HG03521 (cell line): ENCODE results near the gene DESI1.
"Not testable (repeated sequence)": the region's sequence is repeated elsewhere in the genome, so short reads cannot be mapped to it uniquely, and the experiment has no call there.

Experiments
- ATAC-seq: cut with Tn5 transposase; IDR thresholded peaks from one replicate; pipeline ENCODE4 v1.9.1; 2021; ENCODE audit warnings: mild to moderate bottlenecking, moderate library complexity; ENCODE audit not compliant: unreplicated experiment

Gene DESI1

DNA sequence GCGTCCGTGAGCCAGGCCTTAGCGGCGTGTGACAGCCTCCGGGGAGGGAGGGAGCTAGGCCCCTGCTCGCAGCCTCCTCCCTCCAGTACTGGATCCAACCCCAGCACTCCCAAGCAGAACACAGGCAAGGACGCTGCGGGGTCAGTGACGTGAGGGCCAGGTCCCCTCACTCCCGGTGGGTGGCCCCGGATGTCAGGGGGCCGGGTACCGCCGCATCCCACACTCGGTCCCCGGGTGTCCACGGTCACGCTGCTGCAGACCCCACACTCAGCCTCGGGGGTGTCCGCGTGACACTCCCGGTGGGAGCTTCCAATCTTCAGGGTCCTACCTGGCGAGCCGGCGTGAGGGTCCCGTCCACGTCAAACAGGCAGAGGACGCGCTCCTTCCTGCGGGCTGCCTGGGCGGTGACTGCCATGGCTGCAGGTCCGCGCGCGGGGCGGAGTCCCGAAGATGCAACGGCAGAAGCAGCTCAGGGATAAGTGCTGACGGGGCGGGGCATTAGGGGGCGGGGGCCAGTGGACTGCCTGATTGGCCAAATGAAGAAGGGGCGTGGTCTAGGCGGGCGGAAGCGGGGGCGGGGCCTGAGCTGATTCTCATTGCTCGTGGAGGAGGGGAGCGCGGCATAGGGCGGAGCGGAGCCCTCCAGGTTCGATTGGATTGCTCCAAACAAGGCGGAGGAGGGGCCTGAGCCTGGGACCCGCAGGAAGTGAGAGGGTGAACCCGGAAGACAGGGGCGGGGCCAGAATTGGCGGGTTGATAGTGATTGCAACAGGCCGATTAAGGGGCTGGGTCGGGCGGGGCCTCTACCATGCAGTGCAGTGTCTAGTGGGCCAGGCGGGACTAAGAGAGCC, 31.2 kb downstream of the DESI1 start, which contains the start of gene PMM1:
TSS of gene PMM1 (minus strand) at position 450 of the 851 bp plus-strand sequence. CDS start at position 415, 35 bp downstream.
- ATAC-seq: peak; percentile 91

DNA sequence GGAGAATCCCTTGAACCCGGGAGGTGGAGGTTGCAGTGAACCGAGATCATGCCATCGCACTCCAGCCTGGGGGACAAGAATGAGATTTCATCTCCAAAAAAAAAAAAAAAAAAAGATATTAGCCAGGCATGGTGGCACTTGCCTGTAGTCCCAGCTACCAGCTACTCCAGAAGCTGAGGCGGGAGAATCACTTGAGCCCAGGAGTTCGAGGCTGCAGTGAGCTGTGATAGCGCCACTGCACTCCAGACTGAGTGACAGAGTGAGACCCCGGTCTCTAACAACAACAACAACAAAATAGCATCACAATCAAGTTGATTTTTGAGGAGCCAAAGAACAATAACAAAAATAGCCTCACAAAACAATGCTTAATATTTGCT, 33.5 kb downstream of the DESI1 start:
- no peak for ATAC-seq

DNA sequence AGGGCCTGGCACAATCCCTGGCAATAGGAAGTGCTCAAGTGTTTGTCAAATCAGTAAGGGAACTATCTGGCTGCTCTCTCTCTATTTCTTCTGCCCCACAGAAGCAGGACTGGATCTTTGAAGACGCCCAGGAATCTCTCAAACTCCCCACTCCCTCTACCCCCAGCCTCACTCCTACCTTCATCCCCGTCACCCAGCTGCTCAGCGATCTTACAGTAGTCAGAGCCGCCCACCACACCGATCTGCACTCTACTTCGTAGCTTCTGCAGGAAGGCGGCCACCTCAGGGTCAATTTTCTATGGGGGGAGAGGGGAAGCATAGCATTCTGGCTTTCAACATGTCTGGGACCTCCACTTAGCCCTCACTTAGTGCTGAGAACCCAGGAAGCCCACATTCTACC, 34.9 kb downstream of the DESI1 start:
- no peak for ATAC-seq

DNA sequence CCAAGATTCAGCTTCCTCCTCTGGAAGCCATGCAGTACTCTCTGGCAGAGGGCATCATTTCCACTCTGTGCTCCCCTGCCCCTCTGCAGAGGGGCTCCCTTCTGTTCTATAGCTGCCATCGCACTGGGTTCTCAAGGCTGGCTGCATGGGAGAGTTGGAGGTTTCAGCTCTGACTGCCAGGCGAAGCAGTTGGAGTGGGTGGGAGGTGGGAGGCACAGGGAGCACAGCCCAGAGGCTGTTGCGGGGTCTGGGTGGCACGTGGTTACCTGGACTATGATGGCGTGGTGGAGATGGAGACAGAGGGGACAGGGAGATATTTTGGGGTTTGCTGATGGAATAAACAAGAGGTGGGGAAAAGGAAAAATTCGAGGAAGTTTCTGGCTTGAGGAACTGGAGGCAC, 36.0 kb downstream of the DESI1 start:
- no peak for ATAC-seq

GRCh38 chr22:41582694-41583093, 38.1 kb downstream of the DESI1 start:
- ATAC-seq: no peak

GRCh38 chr22:41579997-41580355, 40.9 kb downstream of the DESI1 start:
- no peak for ATAC-seq

DNA sequence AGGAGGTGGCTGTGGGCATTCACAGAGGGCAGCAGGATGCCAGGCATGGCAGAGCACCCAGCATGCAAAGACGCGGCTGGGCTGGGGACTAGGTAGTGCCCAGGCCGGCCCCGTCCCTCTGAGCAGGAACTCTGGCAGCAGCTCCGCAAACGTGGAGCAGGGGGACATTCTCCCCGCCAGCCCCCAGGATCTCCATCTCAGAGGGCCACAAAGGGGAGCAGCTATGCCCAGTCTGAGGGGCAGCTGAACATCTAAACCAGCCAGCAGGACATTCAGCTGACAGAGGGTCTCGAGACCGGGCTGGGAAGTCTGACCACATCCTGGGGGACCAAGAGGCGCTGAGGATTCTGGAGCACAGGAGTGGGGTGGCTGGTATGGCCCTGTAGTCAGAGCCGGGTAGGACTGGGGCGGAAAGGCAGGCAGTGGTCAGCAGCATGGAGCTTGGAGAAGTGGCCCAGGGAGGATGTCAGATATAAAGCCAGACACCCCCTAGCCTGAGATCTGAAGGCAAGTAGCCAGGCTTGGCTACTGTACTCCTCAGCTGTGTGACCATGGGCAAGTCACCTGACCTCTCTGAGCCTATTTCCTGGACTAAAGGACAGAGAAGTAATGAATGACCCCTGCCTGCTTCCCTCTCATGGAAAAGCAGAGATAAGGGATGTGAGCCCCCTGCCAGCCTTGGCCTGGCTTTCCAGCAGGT, 41.4 kb downstream of the DESI1 start:
- no peak for ATAC-seq

- no peak for ATAC-seq
Observed at GRCh38 chr22:41578818-41579217, 42.0 kb downstream of the DESI1 start.

DNA sequence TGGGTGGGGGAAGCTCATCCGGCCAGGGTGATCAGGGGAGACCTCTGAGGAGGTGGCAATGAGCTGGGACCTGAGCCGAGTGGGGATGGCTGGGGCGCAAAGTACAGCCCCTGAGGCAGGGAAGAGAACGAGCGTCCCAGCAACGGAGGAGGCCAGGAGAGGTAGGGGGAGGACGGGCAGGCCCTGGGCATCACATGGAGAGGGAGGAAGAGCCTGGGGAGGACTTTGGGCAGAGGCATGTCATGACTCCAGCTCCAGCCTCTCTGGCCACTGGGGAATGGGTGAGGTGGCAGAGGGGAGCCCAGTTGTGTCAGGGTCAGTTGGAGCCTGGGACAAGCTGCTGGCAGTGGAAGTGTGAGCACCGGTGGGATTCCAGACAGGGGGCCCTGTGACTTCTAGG, 42.7 kb downstream of the DESI1 start:
- ATAC-seq: no peak

- ATAC-seq: no peak
Observed at GRCh38 chr22:41576877-41577276, 44.0 kb downstream of the DESI1 start.

DNA sequence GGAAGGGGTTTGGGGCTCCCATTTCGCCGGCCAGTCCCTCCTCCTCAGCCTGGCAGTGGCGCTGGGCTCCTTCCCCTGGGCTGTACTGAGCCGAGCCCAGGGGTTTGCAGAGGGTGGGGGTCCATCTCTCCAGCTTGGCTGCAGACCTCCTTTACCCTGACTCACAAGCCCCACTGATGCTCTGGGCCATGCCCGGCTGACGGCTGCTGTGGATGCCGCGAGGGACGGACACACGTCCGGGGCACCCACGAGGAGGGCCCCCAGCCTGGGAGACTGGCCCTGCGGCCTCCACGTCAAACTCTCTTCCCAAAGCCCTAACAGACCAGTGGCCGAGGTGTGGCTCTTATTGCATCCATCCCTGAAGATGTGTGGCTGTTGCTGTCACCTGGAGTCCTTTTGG, 45.3 kb downstream of the DESI1 start:
- no peak for ATAC-seq

DNA sequence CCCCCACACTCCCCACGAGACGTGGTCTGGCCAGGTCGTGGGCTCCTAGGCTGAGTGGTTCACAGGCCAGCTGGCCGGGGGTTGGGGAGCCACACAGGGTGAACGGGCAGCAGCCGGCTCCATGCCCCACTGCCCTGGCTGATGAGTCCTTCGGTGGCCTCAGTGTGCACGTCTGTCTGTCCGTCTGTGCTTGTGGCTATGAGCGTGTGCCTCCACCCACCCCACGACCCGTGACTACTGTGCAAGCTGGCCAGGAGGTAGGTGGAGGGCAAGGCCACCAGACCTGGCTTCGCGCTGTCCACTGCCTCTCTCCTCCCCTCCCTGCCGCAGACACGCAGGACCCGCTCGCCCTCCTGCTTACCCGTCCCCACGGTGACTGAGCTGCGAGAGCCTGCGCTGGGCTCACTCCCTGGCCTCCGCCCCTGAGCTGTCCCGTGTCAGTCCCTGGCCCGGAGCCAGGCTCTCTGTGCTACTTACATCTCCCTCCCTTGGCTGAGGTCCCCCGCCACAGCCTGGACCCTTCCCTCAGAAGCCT, 45.9 kb downstream of the DESI1 start:
- no peak for ATAC-seq

DNA sequence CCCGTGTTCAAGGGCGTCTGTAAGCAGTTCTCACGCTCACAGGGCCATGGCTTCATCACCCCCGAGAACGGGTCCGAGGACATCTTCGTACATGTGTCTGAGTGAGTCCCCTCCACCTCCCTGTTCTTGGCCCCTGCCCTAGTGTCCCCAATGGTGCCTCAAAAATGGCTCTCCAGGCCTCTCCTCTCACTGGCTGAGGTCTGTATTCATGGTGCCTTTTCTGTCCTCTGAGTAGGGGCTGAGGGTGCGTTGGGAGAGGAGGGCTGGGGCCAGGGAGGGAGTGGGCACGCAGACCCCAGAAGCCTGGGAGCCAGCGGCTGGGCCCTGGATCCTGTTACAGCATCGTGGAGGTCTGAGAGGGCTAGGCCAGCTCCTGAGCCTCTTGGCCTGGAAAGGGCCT, 47.2 kb downstream of the DESI1 start:
- no peak for ATAC-seq

DNA sequence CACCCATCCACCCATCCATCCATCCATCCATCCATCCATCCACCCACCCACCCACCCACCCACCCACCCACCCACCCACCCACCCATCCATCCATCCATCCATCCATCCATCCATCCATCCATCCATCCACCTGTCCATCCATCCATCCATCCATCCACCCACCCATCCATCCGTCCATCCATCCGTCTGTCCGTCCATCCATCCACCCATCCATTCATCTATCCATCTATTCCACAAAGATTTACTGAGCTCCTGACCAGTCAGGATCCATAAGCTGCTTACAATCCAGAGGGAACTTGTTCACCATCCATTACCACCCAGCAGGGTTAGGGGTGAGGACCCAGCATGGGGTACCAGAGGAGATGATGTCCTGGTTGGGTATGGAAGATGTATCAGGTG, 48.5 kb downstream of the DESI1 start:
- ATAC-seq: not testable (repeated sequence)

- ATAC-seq: no peak
Observed at GRCh38 chr22:41571786-41572185, 49.1 kb downstream of the DESI1 start.

GRCh38 chr22:41570221-41570620, 50.6 kb downstream of the DESI1 start:
- ATAC-seq: no peak

- no peak for ATAC-seq
Observed at GRCh38 chr22:41568811-41569210, 52.0 kb downstream of the DESI1 start.

DNA sequence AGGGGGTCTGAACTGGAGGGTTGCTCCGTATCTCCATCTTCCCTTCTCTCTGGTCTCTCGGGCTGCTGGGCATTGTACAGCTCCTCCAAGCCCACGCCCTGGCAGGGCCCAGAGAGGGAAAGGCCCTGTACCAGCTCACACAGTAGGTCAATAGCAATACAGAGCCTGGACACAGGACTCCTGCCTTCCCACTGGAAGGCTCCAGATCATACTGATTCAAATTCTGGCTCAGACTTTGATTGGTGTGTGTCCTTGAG, 53.4 kb downstream of the DESI1 start:
- no peak for ATAC-seq

- ATAC-seq: no peak
Observed at GRCh38 chr22:41565403-41566054, 55.3 kb downstream of the DESI1 start.

- no peak for ATAC-seq
Observed at GRCh38 chr22:41564563-41564962, 56.3 kb downstream of the DESI1 start.

- ATAC-seq: no peak
Observed at GRCh38 chr22:41563051-41563711, 57.7 kb downstream of the DESI1 start.
